Thoracic aorta (tissue), 2 donors: ENCODE results near the gene OOSP3. TPM values are rescaled to one million over a fixed set of nuclear protein-coding genes. Genes with fewer than 3 reads are reported as not detected.

Experiments used
- ATAC-seq: fragments of 150-250 bp; one replicate; pipeline ENCODE4 v1.8.0; 2017; ENCODE audit warnings: low read depth; ENCODE audit not compliant: insufficient number of reproducible peaks, low FRiP score
- DNase-seq: peaks from one replicate; pipeline ENCODE4 v3.0.0-alpha.2; 2020; ENCODE audit warnings: low spot score
- H3K27ac ChIP-seq, 2 donors: fragments of 200-600 bp; sonication (generic); 1 replicate in 1 of 2; 2 replicates in 1 of 2; pipeline ENCODE4 v1.5.1; 2016; ENCODE audit warnings: mild to moderate bottlenecking in 2 of 2, moderate library complexity in 2 of 2
- H3K27me3 ChIP-seq: fragments of 200-600 bp; sonication (generic); replicated peaks from 2 replicates; pipeline ENCODE4 v1.6.0; 2016; ENCODE audit warnings: mild to moderate bottlenecking; ENCODE audit not compliant: insufficient read depth
- H3K36me3 ChIP-seq: fragments of 200-600 bp; sonication (generic); one replicate; pipeline ENCODE4 v1.5.1; 2016
- H3K4me1 ChIP-seq, 2 donors: fragments of 200-600 bp; sonication (generic); 1 replicate in 1 of 2; 2 replicates in 1 of 2; pipeline versions ENCODE4 v1.5.1 to v1.6.0; 2016; ENCODE audit warnings: low read depth in 2 of 2, mild to moderate bottlenecking in 1 of 2; ENCODE audit not compliant: control insufficient read depth in 1 of 2
- H3K4me3 ChIP-seq: fragments of 200-600 bp; sonication (generic); 2 replicates; pipeline ENCODE4 v1.5.1; 2016; ENCODE audit warnings: mild to moderate bottlenecking
- H3K9me3 ChIP-seq: fragments of 200-600 bp; sonication (generic); 2 replicates; pipeline ENCODE4 v1.5.1; 2016
- CTCF ChIP-seq: fragments of 200-600 bp; sonication (generic); IDR thresholded peaks from one replicate; pipeline ENCODE4 v1.5.1; 2019; ENCODE audit warnings: antibody characterized with exemption
- total RNA-seq, 2 donors: library from RNA; depleted of rRNA; stranded (reverse); fragments of >200 nt; gene quantifications; one replicate each; pipeline versions ENCODE4 v1.1.0 to v1.2.3, GENCODE V29; 2016

OOSP3 gene
- not detected for total RNA-seq

GRCh38 chr11:59878575-59878974 is at the start of gene OOSP3:
OOSP3 (plus strand) TSS chr11:59878782; CDS start chr11:59878809, 27 bp downstream.
- Histone ChIP-seq H3K27ac (no peak within 1 kb of the TSS), H3K9me3 (no peaks in the 10 kb centered on the region)
- no peak for DNase-seq

GRCh38 chr11:59829358-59829757 is 49.2 kb upstream of the OOSP3 start:
- Histone ChIP-seq H3K9me3 (no peaks in the 10 kb centered on the region), H3K4me3 (no peak overlapping the region), H3K27ac (no peak overlapping the region), H3K27me3 (no peaks in the 10 kb centered on the region), H3K36me3 (no peaks in the 10 kb centered on the region), H3K4me1 (no peaks in the 10 kb centered on the region)
- no peak for ATAC-seq
- DNase-seq, result no peak
- no peak for TF ChIP-seq CTCF

More at GRCh38 chr11:59878575-59878974, at the start of gene OOSP3:
- H3K36me3 ChIP-seq, result no peaks in the 10 kb centered on the region
- H3K4me1 ChIP-seq, result no peaks in the 10 kb centered on the region
- H3K4me3 ChIP-seq, result no peak within 1 kb of the TSS
- ATAC-seq, result no peak
- no peaks in the 10 kb centered on the region for H3K27me3 ChIP-seq
- no peak for TF ChIP-seq CTCF

GRCh38 chr11:59833602-59834001 is 45.0 kb upstream of the OOSP3 start:
- no peak overlapping the region for H3K27ac ChIP-seq
- H3K9me3 ChIP-seq, result no peaks in the 10 kb centered on the region
- H3K27me3 ChIP-seq, result no peaks in the 10 kb centered on the region
- no peak for ATAC-seq
- H3K4me1 ChIP-seq, result no peaks in the 10 kb centered on the region
- no peak for DNase-seq
- no peaks in the 10 kb centered on the region for H3K36me3 ChIP-seq
- no peak overlapping the region for H3K4me3 ChIP-seq
- no peak for TF ChIP-seq CTCF

GRCh38 chr11:59839615-59840014 is 39.0 kb upstream of the OOSP3 start:
- no peaks in the 10 kb centered on the region for H3K4me1 ChIP-seq
- H3K9me3 ChIP-seq, result no peaks in the 10 kb centered on the region
- no peak overlapping the region for H3K4me3 ChIP-seq
- H3K36me3 ChIP-seq, result no peaks in the 10 kb centered on the region
- DNase-seq (no peak), ATAC-seq (no peak)
- H3K27me3 ChIP-seq, result no peaks in the 10 kb centered on the region
- no peak for TF ChIP-seq CTCF
- no peak overlapping the region for H3K27ac ChIP-seq

- no peak for TF ChIP-seq CTCF
- Histone ChIP-seq H3K27ac (no peak overlapping the region), H3K9me3 (no peaks in the 10 kb centered on the region), H3K4me3 (no peak overlapping the region), H3K27me3 (no peaks in the 10 kb centered on the region), H3K36me3 (no peaks in the 10 kb centered on the region), H3K4me1 (no peaks in the 10 kb centered on the region)
- ATAC-seq (no peak), DNase-seq (no peak)
Measured at GRCh38 chr11:59841514-59841913, 37.1 kb upstream of the OOSP3 start.
